ENCODE results near the gene EIF4EBP2. TPM values are rescaled to one million over a fixed set of nuclear protein-coding genes. Genes with fewer than 3 reads are reported as not detected.

Gene EIF4EBP2
- total and polyA plus RNA-seq, 4 donors = 25.7 to 70.0 (median 33.0) TPM

- no peaks in the 10 kb centered on the region for H3K9me3 ChIP-seq (ENCODE audit: control insufficient read depth in 4 of 4, low read length in 3 of 4)
- 45% methylated on average over 4 of the region's 4 CpGs for WGBS
- no peaks in the 10 kb centered on the region for H3K36me3 ChIP-seq (ENCODE audit: control insufficient read depth in 4 of 4, insufficient read depth in 3 of 4, low read depth in 1 of 4, low read length in 3 of 4)
- no peak overlapping the region for H3K9ac ChIP-seq (ENCODE audit: low read depth in 1 of 2, low read length in 2 of 2)
- TF ChIP-seq HNF4A (conservative IDR thresholded peaks at IDR 0.05) = no peak
- TF ChIP-seq, protein P1, sequence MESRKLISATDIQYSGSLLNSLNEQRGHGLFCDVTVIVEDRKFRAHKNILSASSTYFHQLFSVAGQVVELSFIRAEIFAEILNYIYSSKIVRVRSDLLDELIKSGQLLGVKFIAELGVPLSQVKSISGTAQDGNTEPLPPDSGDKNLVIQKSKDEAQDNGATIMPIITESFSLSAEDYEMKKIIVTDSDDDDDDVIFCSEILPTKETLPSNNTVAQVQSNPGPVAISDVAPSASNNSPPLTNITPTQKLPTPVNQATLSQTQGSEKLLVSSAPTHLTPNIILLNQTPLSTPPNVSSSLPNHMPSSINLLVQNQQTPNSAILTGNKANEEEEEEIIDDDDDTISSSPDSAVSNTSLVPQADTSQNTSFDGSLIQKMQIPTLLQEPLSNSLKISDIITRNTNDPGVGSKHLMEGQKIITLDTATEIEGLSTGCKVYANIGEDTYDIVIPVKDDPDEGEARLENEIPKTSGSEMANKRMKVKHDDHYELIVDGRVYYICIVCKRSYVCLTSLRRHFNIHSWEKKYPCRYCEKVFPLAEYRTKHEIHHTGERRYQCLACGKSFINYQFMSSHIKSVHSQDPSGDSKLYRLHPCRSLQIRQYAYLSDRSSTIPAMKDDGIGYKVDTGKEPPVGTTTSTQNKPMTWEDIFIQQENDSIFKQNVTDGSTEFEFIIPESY (IDR thresholded peaks at IDR 0.05) = no peak
- no peak for TF ChIP-seq EGR1 (IDR thresholded peaks at IDR 0.05; ENCODE audit: low read depth in 2 of 2)
- peaks cover 0 to 3% (median under 1%) of the 10 kb centered on the region in 4 donors for H3K27me3 ChIP-seq (ENCODE audit: control insufficient read depth in 4 of 4, insufficient read depth in 4 of 4, low read length in 3 of 4)
- H3K27ac ChIP-seq (ENCODE audit: low read depth in 1 of 2, low read length in 2 of 2) = no peak overlapping the region
- no peak overlapping the region for H3K4me3 ChIP-seq (ENCODE audit: low read depth in 1 of 3, low read length in 3 of 3)
- no peak for DNase-seq (ENCODE audit: low spot score)
- peaks cover 5 to 8% (median 7%) of the 10 kb centered on the region in 4 donors for H3K4me1 ChIP-seq (ENCODE audit: control insufficient read depth in 4 of 4, insufficient read depth in 4 of 4, low read length in 3 of 4)
Measured at GRCh38 chr10:70462349-70462984, 58.5 kb downstream of the EIF4EBP2 start.

GRCh38 chr10:70465278-70465677, 61.3 kb downstream of the EIF4EBP2 start:
- DNase-seq (ENCODE audit: low spot score) = no peak
- Histone ChIP-seq H3K36me3 (ENCODE audit: control insufficient read depth in 4 of 4, insufficient read depth in 3 of 4, low read depth in 1 of 4, low read length in 3 of 4) (no peaks in the 10 kb centered on the region), H3K4me3 (ENCODE audit: low read depth in 1 of 3, low read length in 3 of 3) (no peak overlapping the region), H3K4me1 (ENCODE audit: control insufficient read depth in 4 of 4, insufficient read depth in 4 of 4, low read length in 3 of 4) (no peaks in the 10 kb centered on the region), H3K9ac (ENCODE audit: low read depth in 1 of 2, low read length in 2 of 2) (no peak overlapping the region), H3K9me3 (ENCODE audit: control insufficient read depth in 4 of 4, low read length in 3 of 4) (no peaks in the 10 kb centered on the region), H3K27ac (ENCODE audit: low read depth in 1 of 2, low read length in 2 of 2) (no peak overlapping the region), H3K27me3 (ENCODE audit: control insufficient read depth in 4 of 4, insufficient read depth in 4 of 4, low read length in 3 of 4) (no peaks in the 10 kb centered on the region)
- TF ChIP-seq HNF4A (conservative IDR thresholded peaks at IDR 0.05) (no peak), RAD21 (IDR thresholded peaks at IDR 0.05) (no peak)
- WGBS = 90% methylated on average over 4 of the region's 4 CpGs

DNA sequence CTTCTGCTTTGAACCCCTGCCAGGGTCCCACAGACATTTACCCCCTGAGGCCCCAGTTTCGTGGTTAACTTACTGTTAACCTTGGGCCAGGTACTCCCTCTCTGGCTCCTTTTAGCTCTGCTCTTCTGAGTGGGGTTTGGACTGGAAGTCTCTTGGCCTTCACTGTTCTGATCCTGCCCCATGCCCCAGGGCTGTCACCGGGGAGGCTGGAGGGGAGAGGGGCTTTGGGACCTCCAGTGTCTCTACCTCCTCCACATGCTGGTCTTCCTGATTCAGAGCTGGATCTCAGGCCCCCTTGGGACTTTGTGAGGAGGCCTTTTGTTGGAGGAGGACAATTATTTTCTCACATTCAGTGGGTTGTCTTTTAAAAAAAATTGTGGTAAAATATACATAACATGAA, 61.9 kb downstream of the EIF4EBP2 start:
- 79% methylated on average over 2 of the region's 2 CpGs for WGBS
- H3K4me1 ChIP-seq (ENCODE audit: control insufficient read depth in 4 of 4, insufficient read depth in 4 of 4, low read length in 3 of 4) = no peaks in the 10 kb centered on the region
- no peaks in the 10 kb centered on the region for H3K36me3 ChIP-seq (ENCODE audit: control insufficient read depth in 4 of 4, insufficient read depth in 3 of 4, low read depth in 1 of 4, low read length in 3 of 4)
- no peak for DNase-seq (ENCODE audit: low spot score)
- no peak overlapping the region for H3K4me3 ChIP-seq (ENCODE audit: low read depth in 1 of 3, low read length in 3 of 3)
- no peak overlapping the region for H3K9ac ChIP-seq (ENCODE audit: low read depth in 1 of 2, low read length in 2 of 2)
- no peaks in the 10 kb centered on the region for H3K9me3 ChIP-seq (ENCODE audit: control insufficient read depth in 4 of 4, low read length in 3 of 4)
- TF ChIP-seq GABPA (IDR thresholded peaks at IDR 0.05 in 1 of 2, conservative IDR thresholded peaks at IDR 0.05 in 1 of 2) = no peak
- no peak for TF ChIP-seq MAX (IDR thresholded peaks at IDR 0.05)
- TF ChIP-seq, protein P2, sequence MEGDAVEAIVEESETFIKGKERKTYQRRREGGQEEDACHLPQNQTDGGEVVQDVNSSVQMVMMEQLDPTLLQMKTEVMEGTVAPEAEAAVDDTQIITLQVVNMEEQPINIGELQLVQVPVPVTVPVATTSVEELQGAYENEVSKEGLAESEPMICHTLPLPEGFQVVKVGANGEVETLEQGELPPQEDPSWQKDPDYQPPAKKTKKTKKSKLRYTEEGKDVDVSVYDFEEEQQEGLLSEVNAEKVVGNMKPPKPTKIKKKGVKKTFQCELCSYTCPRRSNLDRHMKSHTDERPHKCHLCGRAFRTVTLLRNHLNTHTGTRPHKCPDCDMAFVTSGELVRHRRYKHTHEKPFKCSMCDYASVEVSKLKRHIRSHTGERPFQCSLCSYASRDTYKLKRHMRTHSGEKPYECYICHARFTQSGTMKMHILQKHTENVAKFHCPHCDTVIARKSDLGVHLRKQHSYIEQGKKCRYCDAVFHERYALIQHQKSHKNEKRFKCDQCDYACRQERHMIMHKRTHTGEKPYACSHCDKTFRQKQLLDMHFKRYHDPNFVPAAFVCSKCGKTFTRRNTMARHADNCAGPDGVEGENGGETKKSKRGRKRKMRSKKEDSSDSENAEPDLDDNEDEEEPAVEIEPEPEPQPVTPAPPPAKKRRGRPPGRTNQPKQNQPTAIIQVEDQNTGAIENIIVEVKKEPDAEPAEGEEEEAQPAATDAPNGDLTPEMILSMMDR (IDR thresholded peaks at IDR 0.05; ENCODE audit: low read depth, low read length, missing input control) = no peak
- TF ChIP-seq SP1 (IDR thresholded peaks at IDR 0.05) = no peak
- TF ChIP-seq RAD21 (IDR thresholded peaks at IDR 0.05) = no peak
- TF ChIP-seq FOXA2 (IDR thresholded peaks at IDR 0.05) = no peak
- TF ChIP-seq YY1 (IDR thresholded peaks at IDR 0.05) = no peak
- TF ChIP-seq, protein P3, sequence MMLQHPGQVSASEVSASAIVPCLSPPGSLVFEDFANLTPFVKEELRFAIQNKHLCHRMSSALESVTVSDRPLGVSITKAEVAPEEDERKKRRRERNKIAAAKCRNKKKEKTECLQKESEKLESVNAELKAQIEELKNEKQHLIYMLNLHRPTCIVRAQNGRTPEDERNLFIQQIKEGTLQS (IDR thresholded peaks at IDR 0.05) = no peak
- no peak for TF ChIP-seq TAF1 (conservative IDR thresholded peaks at IDR 0.05)
- TF ChIP-seq, protein P1 (IDR thresholded peaks at IDR 0.05) = no peak
- TF ChIP-seq EGR1 (IDR thresholded peaks at IDR 0.05; ENCODE audit: low read depth in 2 of 2) = no peak
- no peak for TF ChIP-seq JUND (IDR thresholded peaks at IDR 0.05)
- TF ChIP-seq HNF4G (IDR thresholded peaks at IDR 0.05) = no peak
- TF ChIP-seq NR2F2 (IDR thresholded peaks at IDR 0.05) = no peak
- TF ChIP-seq HNF4A (conservative IDR thresholded peaks at IDR 0.05) = no peak
- no peak for TF ChIP-seq RXRA (IDR thresholded peaks at IDR 0.05)
- TF ChIP-seq FOXA1 (IDR thresholded peaks at IDR 0.05) = no peak
- TF ChIP-seq, protein P4, sequence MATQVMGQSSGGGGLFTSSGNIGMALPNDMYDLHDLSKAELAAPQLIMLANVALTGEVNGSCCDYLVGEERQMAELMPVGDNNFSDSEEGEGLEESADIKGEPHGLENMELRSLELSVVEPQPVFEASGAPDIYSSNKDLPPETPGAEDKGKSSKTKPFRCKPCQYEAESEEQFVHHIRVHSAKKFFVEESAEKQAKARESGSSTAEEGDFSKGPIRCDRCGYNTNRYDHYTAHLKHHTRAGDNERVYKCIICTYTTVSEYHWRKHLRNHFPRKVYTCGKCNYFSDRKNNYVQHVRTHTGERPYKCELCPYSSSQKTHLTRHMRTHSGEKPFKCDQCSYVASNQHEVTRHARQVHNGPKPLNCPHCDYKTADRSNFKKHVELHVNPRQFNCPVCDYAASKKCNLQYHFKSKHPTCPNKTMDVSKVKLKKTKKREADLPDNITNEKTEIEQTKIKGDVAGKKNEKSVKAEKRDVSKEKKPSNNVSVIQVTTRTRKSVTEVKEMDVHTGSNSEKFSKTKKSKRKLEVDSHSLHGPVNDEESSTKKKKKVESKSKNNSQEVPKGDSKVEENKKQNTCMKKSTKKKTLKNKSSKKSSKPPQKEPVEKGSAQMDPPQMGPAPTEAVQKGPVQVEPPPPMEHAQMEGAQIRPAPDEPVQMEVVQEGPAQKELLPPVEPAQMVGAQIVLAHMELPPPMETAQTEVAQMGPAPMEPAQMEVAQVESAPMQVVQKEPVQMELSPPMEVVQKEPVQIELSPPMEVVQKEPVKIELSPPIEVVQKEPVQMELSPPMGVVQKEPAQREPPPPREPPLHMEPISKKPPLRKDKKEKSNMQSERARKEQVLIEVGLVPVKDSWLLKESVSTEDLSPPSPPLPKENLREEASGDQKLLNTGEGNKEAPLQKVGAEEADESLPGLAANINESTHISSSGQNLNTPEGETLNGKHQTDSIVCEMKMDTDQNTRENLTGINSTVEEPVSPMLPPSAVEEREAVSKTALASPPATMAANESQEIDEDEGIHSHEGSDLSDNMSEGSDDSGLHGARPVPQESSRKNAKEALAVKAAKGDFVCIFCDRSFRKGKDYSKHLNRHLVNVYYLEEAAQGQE (IDR thresholded peaks at IDR 0.05) = no peak
- H3K27me3 ChIP-seq (ENCODE audit: control insufficient read depth in 4 of 4, insufficient read depth in 4 of 4, low read length in 3 of 4) = no peaks in the 10 kb centered on the region
- no peak overlapping the region for H3K27ac ChIP-seq (ENCODE audit: low read depth in 1 of 2, low read length in 2 of 2)
